Stimulated activated CD4-positive, alpha-beta T cell treated with anti-CD3 and anti-CD28 coated beads, Interleukin-1b, Interleukin-23, amount 100 ng/mL, for 24 hours (primary cell): ENCODE results near the gene HCAR3.
"Not testable (repeated sequence)": the region's sequence is repeated elsewhere in the genome, so short reads cannot be mapped to it uniquely, and the experiment has no call there.

Experiments used
- DNase-seq, 4 experiments: peaks; one replicate each; pipeline ENCODE4 v3.0.0-alpha.2; 2020; ENCODE audit warnings: low read depth in 4 of 4, low spot score in 1 of 4

The HCAR3 gene

GRCh38 chr12:122722387-122722786, 5.8 kb upstream of the HCAR3 start:
- no peak for DNase-seq

- DNase-seq, result no peak
These were observed 4.5 kb upstream of the HCAR3 start for GRCh38 chr12:122721057-122721545.

GRCh38 chr12:122715211-122715610, 1.4 kb downstream of the HCAR3 start:
- not testable (repeated sequence) for DNase-seq

GRCh38 chr12:122713491-122714188, 3.0 kb downstream of the HCAR3 start:
- DNase-seq, result not testable (repeated sequence)

- DNase-seq, result not testable (repeated sequence)
These were observed 5.3 kb downstream of the HCAR3 start for GRCh38 chr12:122711266-122711665.

- DNase-seq, result not testable (repeated sequence)
These were observed 6.3 kb downstream of the HCAR3 start for GRCh38 chr12:122710341-122710740.

- DNase-seq, result not testable (repeated sequence)
These were observed 7.3 kb downstream of the HCAR3 start for GRCh38 chr12:122709287-122709686.

- not testable (repeated sequence) for DNase-seq
These were observed 12.8 kb downstream of the HCAR3 start for GRCh38 chr12:122703841-122704240.

GRCh38 chr12:122702890-122703611, 13.6 kb downstream of the HCAR3 start, which contains the start of gene HCAR2:
Gene HCAR2 (minus strand): TSS chr12:122703357. CDS start chr12:122703283, 74 bp downstream.
- DNase-seq, result not testable (repeated sequence)

- not testable (repeated sequence) for DNase-seq
These were observed 15.1 kb downstream of the HCAR3 start for GRCh38 chr12:122701481-122701880.

- DNase-seq, result not testable (repeated sequence)
These were observed 16.4 kb downstream of the HCAR3 start for GRCh38 chr12:122700038-122700710.

GRCh38 chr12:122696922-122697321, 19.7 kb downstream of the HCAR3 start:
- DNase-seq, result not testable (repeated sequence)

GRCh38 chr12:122691566-122691965, 25.0 kb downstream of the HCAR3 start:
- no peak for DNase-seq

GRCh38 chr12:122688291-122688690, 28.3 kb downstream of the HCAR3 start:
- DNase-seq, result no peak

- no peak for DNase-seq
These were observed 29.5 kb downstream of the HCAR3 start for GRCh38 chr12:122687086-122687485.

GRCh38 chr12:122686538-122686937, 30.1 kb downstream of the HCAR3 start:
- DNase-seq, result no peak

GRCh38 chr12:122684297-122684813, 32.3 kb downstream of the HCAR3 start:
- no peak for DNase-seq

GRCh38 chr12:122681814-122682213, 34.8 kb downstream of the HCAR3 start:
- DNase-seq, result no peak

- DNase-seq, result not testable (repeated sequence)
These were observed 35.6 kb downstream of the HCAR3 start for GRCh38 chr12:122680989-122681388.

GRCh38 chr12:122676781-122677180, 39.8 kb downstream of the HCAR3 start:
- DNase-seq, result not testable (repeated sequence)

GRCh38 chr12:122676015-122676414, 40.6 kb downstream of the HCAR3 start:
- DNase-seq, result not testable (repeated sequence)
